ENCODE data around the gene AKR1C2.
"Not testable (repeated sequence)": the region's sequence is repeated elsewhere in the genome, so short reads cannot be mapped to it uniquely, and the experiment has no call there.

DNA sequence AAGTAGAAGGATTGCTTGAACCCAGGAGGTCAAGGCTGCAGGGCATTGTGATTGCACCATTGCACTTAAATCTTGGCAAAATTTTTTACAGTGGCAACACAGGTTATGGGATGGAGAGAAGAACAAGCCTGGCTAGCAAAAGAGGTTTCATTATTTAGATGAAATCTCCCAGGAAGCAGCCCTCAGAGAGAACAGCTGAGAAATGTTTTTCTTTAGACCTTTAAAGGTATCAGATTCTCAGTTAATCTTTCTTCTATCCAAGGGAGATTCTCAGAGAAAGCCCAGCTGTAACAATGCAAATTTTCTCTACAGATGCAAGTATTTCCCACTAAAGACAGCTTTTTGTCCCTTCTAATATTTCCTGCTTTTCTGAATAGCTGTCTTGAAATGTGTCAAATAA is 60.2 kb downstream of the AKR1C2 start:
- TF ChIP-seq, protein P1, sequence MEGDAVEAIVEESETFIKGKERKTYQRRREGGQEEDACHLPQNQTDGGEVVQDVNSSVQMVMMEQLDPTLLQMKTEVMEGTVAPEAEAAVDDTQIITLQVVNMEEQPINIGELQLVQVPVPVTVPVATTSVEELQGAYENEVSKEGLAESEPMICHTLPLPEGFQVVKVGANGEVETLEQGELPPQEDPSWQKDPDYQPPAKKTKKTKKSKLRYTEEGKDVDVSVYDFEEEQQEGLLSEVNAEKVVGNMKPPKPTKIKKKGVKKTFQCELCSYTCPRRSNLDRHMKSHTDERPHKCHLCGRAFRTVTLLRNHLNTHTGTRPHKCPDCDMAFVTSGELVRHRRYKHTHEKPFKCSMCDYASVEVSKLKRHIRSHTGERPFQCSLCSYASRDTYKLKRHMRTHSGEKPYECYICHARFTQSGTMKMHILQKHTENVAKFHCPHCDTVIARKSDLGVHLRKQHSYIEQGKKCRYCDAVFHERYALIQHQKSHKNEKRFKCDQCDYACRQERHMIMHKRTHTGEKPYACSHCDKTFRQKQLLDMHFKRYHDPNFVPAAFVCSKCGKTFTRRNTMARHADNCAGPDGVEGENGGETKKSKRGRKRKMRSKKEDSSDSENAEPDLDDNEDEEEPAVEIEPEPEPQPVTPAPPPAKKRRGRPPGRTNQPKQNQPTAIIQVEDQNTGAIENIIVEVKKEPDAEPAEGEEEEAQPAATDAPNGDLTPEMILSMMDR (IDR thresholded peaks at IDR 0.05 in 2 of 3, conservative IDR thresholded peaks at IDR 0.05 in 1 of 3; ENCODE audit: borderline replicate concordance in 1 of 3, insufficient read depth in 1 of 3, low read depth in 2 of 3, low read length in 2 of 3): not testable (repeated sequence)
- TF ChIP-seq SP1 (IDR thresholded peaks at IDR 0.05; ENCODE audit: low read depth); POLR2A (IDR thresholded peaks at IDR 0.05; ENCODE audit: borderline replicate concordance, extremely low read depth, insufficient read depth, insufficient read length); EZH2 (IDR thresholded peaks at IDR 0.05); POLR2AphosphoS5 (IDR thresholded peaks at IDR 0.05; ENCODE audit: low read depth, low read length); ELF1 (IDR thresholded peaks at IDR 0.05; ENCODE audit: borderline replicate concordance, low read depth); EZH2phosphoT487 (IDR thresholded peaks at IDR 0.05; ENCODE audit: borderline replicate concordance); YY1 (IDR thresholded peaks at IDR 0.05; ENCODE audit: extremely low read depth, insufficient replicate concordance, low read depth, low read length); RAD21 (IDR thresholded peaks at IDR 0.05; ENCODE audit: low read depth); JUND (IDR thresholded peaks at IDR 0.05); ZFX (IDR thresholded peaks at IDR 0.05): not testable (repeated sequence)
- TF ChIP-seq, protein P2, sequence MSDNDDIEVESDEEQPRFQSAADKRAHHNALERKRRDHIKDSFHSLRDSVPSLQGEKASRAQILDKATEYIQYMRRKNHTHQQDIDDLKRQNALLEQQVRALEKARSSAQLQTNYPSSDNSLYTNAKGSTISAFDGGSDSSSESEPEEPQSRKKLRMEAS (IDR thresholded peaks at IDR 0.05): not testable (repeated sequence)
- TF ChIP-seq, protein P3, sequence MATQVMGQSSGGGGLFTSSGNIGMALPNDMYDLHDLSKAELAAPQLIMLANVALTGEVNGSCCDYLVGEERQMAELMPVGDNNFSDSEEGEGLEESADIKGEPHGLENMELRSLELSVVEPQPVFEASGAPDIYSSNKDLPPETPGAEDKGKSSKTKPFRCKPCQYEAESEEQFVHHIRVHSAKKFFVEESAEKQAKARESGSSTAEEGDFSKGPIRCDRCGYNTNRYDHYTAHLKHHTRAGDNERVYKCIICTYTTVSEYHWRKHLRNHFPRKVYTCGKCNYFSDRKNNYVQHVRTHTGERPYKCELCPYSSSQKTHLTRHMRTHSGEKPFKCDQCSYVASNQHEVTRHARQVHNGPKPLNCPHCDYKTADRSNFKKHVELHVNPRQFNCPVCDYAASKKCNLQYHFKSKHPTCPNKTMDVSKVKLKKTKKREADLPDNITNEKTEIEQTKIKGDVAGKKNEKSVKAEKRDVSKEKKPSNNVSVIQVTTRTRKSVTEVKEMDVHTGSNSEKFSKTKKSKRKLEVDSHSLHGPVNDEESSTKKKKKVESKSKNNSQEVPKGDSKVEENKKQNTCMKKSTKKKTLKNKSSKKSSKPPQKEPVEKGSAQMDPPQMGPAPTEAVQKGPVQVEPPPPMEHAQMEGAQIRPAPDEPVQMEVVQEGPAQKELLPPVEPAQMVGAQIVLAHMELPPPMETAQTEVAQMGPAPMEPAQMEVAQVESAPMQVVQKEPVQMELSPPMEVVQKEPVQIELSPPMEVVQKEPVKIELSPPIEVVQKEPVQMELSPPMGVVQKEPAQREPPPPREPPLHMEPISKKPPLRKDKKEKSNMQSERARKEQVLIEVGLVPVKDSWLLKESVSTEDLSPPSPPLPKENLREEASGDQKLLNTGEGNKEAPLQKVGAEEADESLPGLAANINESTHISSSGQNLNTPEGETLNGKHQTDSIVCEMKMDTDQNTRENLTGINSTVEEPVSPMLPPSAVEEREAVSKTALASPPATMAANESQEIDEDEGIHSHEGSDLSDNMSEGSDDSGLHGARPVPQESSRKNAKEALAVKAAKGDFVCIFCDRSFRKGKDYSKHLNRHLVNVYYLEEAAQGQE (IDR thresholded peaks at IDR 0.05; ENCODE audit: low read depth): not testable (repeated sequence)

Data from HCT116 (cell line).